WTC11 (cell line): ENCODE measurements around the gene GALNT11. TPM values are rescaled to one million over a fixed set of nuclear protein-coding genes. Genes with fewer than 3 reads are reported as not detected.

ENCODE experiments used
- ATAC-seq: fragments of 200-7000 bp; cut with Tn5 transposase; 2 replicates; pipeline ENCODE4 v1.10.0; 2021; ENCODE audit warnings: mild to moderate bottlenecking, moderate library complexity
- CTCF ChIA-PET: fragments of 300-600 bp; sonication (Branson Sonifier 250); formaldehyde crosslinking; loops from one replicate; lab custom pipeline; 2021; ENCODE audit warnings: antibody characterized with exemption; lab: Charles Lee
- POLR2A ChIA-PET: fragments of 350-600 bp; sonication (Branson Sonifier 250); formaldehyde crosslinking; loops from one replicate; lab custom pipeline; 2021; ENCODE audit warnings: antibody characterized with exemption; lab: Charles Lee
- DNase-seq: peaks from one replicate; pipeline ENCODE4 v3.0.0; 2021; ENCODE audit warnings: low spot score
- H3K27ac Mint-ChIP-seq: 2 replicates; pipeline ENCODE4 v1.8.0; 2021; ENCODE audit warnings: mixed read lengths
- H3K27me3 Mint-ChIP-seq: 2 replicates; pipeline ENCODE4 v1.8.0; 2021; ENCODE audit warnings: low read depth, mild to moderate bottlenecking, moderate library complexity, mixed read lengths
- H3K36me3 Mint-ChIP-seq: 2 replicates; pipeline ENCODE4 v1.8.0; 2021; ENCODE audit warnings: mixed read lengths
- H3K4me1 Mint-ChIP-seq: 2 replicates; pipeline ENCODE4 v1.8.0; 2022; ENCODE audit warnings: mixed read lengths
- H3K4me3 Mint-ChIP-seq: 2 replicates; pipeline ENCODE4 v1.8.0; 2021; ENCODE audit warnings: mild to moderate bottlenecking, moderate library complexity, mixed read lengths
- H3K9me3 Mint-ChIP-seq: 2 replicates; pipeline ENCODE4 v1.8.0; 2021; ENCODE audit warnings: mixed read lengths
- AFF4 ChIP-seq: sonication (generic); formaldehyde crosslinking; IDR thresholded peaks from 2 replicates; pipeline ENCODE4 v1.8.1; 2023; ENCODE audit warnings: mild to moderate bottlenecking, missing genetic modification reagents, borderline replicate concordance
- E2F5 ChIP-seq: sonication (generic); formaldehyde crosslinking; IDR thresholded peaks from 2 replicates; pipeline ENCODE4 v1.8.1; 2022; ENCODE audit warnings: mild to moderate bottlenecking, moderate library complexity, missing genetic modification reagents
- ELF4 ChIP-seq: sonication (generic); formaldehyde crosslinking; IDR thresholded peaks from 2 replicates; pipeline ENCODE4 v1.8.1; 2022; ENCODE audit warnings: low read depth, mild to moderate bottlenecking, moderate library complexity, missing genetic modification reagents
- ETV6 ChIP-seq: sonication (generic); formaldehyde crosslinking; IDR thresholded peaks from 2 replicates; pipeline ENCODE4 v1.8.1; 2022; ENCODE audit warnings: mild to moderate bottlenecking, missing genetic modification reagents
- JUN ChIP-seq: sonication (generic); formaldehyde crosslinking; IDR thresholded peaks from 2 replicates; pipeline ENCODE4 v1.8.0; 2023; ENCODE audit warnings: mild to moderate bottlenecking, missing genetic modification reagents
- NFATC4 ChIP-seq: fragments of 250-450 bp; sonication (Bioruptor Pico); IDR thresholded peaks from 2 replicates; pipeline ENCODE4 v1.9.0; 2021; ENCODE audit warnings: mild to moderate bottlenecking
- NFYB ChIP-seq: sonication (generic); formaldehyde crosslinking; conservative IDR thresholded peaks from 2 replicates; pipeline ENCODE4 v1.8.0; 2022; ENCODE audit warnings: low read depth, missing genetic modification reagents
- NR1H2 ChIP-seq: sonication (generic); formaldehyde crosslinking; IDR thresholded peaks from 2 replicates; pipeline ENCODE4 v1.9.0; 2021; ENCODE audit warnings: mild to moderate bottlenecking, moderate library complexity, missing genetic modification reagents
- SMAD3 ChIP-seq: sonication (generic); formaldehyde crosslinking; IDR thresholded peaks from 2 replicates; pipeline ENCODE4 v1.8.0; 2022; ENCODE audit warnings: missing genetic modification reagents, mild to moderate bottlenecking, borderline replicate concordance
- ZNF138 ChIP-seq: sonication (generic); formaldehyde crosslinking; conservative IDR thresholded peaks from 2 replicates; pipeline ENCODE4 v1.8.1; 2022; ENCODE audit warnings: mild to moderate bottlenecking, moderate library complexity, missing genetic modification reagents
- ZNF317 ChIP-seq: sonication (generic); formaldehyde crosslinking; IDR thresholded peaks from 2 replicates; pipeline ENCODE4 v1.8.1; 2023; ENCODE audit warnings: low read depth, mild to moderate bottlenecking, moderate library complexity, missing genetic modification reagents, borderline replicate concordance
- ZNF425 ChIP-seq: fragments of 250-450 bp; sonication (Bioruptor Pico); conservative IDR thresholded peaks from 2 replicates; pipeline ENCODE4 v1.9.0; 2021; ENCODE audit warnings: mild to moderate bottlenecking
- ZNF671 ChIP-seq: fragments of 250-450 bp; sonication (Bioruptor Pico); IDR thresholded peaks from 2 replicates; pipeline ENCODE4 v1.8.0; 2021; ENCODE audit warnings: mild to moderate bottlenecking
- ZSCAN18 ChIP-seq: fragments of 250-450 bp; sonication (Bioruptor Pico); IDR thresholded peaks from 2 replicates; pipeline ENCODE4 v2.1.2; 2022; ENCODE audit warnings: mild to moderate bottlenecking, moderate library complexity
- total RNA-seq: library from RNA; stranded (reverse); gene quantifications from 3 replicates; pipeline ENCODE4 v1.2.3, GENCODE V29; 2021

Gene GALNT11
- total RNA-seq, 1 experiment from 2014 or later = 24.0 TPM

DNA sequence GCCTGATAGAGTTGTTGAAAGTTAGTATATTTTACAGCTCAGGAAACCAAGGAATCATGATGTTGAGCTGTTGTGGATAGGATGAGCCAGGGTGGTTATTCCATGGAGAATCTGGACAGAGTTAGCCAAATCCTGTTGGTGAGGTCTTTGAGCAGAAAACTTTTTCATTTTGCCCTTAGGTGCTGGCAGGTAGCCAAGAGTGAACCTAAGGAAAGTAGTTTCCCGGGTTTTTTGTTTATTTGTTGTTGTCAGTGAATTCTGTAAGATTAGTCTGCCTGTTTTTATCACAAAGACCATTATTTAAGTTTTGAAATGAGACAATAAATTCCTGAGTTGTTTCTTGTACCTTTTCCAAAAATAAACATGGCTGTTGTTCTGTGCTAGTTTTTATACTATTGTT is 61.0 kb downstream of the GALNT11 start (continued):
- no peak for TF ChIP-seq AFF4 (CRISPR knock-in tag)

- TF ChIP-seq NFYB (CRISPR knock-in tag) (no peak), ETV6 (CRISPR knock-in tag) (no peak), ZNF671 (CRISPR knock-in tag) (no peak), E2F5 (CRISPR knock-in tag) (no peak)
- Mint-ChIP-seq H3K4me3 (no peak overlapping the region), H3K9me3 (peaks cover 16% of the 10 kb centered on the region), H3K27me3 (no peaks in the 10 kb centered on the region), H3K27ac (no peak overlapping the region), H3K36me3 (peaks cover 15% of the 10 kb centered on the region), H3K4me1 (peaks cover 14% of the 10 kb centered on the region)
- ChIA-PET CTCF (no interaction called here), POLR2A (no interaction called here)
- ATAC-seq (no peak), DNase-seq (no peak)
These were observed 63.7 kb downstream of the GALNT11 start for GRCh38 chr7:152089183-152089582.

- no peak for TF ChIP-seq ZNF671 (CRISPR knock-in tag)
- TF ChIP-seq JUN (CRISPR knock-in tag) = no peak
- TF ChIP-seq, all 79 proteins: peak for 0
- peaks cover 15% of the 10 kb centered on the region for H3K36me3 Mint-ChIP-seq
- no peak for ATAC-seq
- H3K4me3 Mint-ChIP-seq = no peak overlapping the region
- POLR2A ChIA-PET = no interaction called here
- DNase-seq = no peak
- CTCF ChIA-PET = interaction anchor here (0.6 to 0.7 kb wide), 3 partner anchors 92 to 576 kb away, joined by 3 to 5 read pairs (median 4); no protein-coding TSS in a partner anchor
- H3K9me3 Mint-ChIP-seq = peaks cover 16% of the 10 kb centered on the region
- no peaks in the 10 kb centered on the region for H3K27me3 Mint-ChIP-seq
- 0 out of 2 replicates have a peak, but pooled peaks cover 2% of the 10 kb centered on the region for H3K4me1 Mint-ChIP-seq
- H3K27ac Mint-ChIP-seq = no peak overlapping the region
These were observed 65.3 kb downstream of the GALNT11 start for GRCh38 chr7:152090747-152091146.

DNA sequence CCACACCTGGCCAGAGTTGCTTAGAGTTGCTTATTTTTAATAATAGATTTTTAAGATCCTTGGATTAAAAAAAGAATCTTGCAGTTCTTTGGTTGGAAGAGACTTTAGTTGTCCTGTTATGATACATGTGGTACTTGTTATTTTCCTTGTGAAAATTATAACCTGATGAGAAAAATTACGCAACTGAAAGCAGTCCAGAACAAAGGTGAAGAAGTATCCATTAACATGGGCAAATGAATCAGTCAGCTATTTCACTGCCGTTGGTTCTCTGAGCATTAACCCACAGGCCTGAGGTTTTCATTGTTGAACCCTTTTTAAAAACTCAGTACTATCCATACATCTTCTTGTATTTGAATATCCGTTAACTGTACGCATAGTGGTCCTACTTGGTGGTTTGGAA is 68.2 kb downstream of the GALNT11 start:
- no peak for TF ChIP-seq ZNF425 (CRISPR knock-in tag)
- TF ChIP-seq NR1H2 (CRISPR knock-in tag) = no peak
- no peak for TF ChIP-seq ZNF317 (CRISPR knock-in tag)
- TF ChIP-seq NFATC4 = no peak
- TF ChIP-seq ELF4 (CRISPR knock-in tag) = no peak
- no peak for TF ChIP-seq SMAD3
- no peak for TF ChIP-seq NFYB (CRISPR knock-in tag)
- TF ChIP-seq ZNF138 = no peak
- no peak for TF ChIP-seq ZSCAN18 (CRISPR knock-in tag)
- Mint-ChIP-seq H3K36me3 (peaks cover 9% of the 10 kb centered on the region), H3K27ac (no peak overlapping the region), H3K9me3 (peaks cover 9% of the 10 kb centered on the region), H3K27me3 (no peaks in the 10 kb centered on the region), H3K4me3 (no peak overlapping the region), H3K4me1 (no peaks in the 10 kb centered on the region)
- POLR2A ChIA-PET = no interaction called here
- no peak for ATAC-seq
- no peak for DNase-seq
- CTCF ChIA-PET = interaction anchor here (0.5 kb wide), 1 partner anchor 10 kb away, joined by 5 read pairs; no protein-coding TSS in a partner anchor
